ENCODE data around the gene UGCG.

GRCh38 chr9:111898331-111899096, 1.9 kb downstream of the UGCG start:
- TF ChIP-seq GATA2 (IDR thresholded peaks at IDR 0.05; ENCODE audit: low read depth, low read length) (no peak), GATA3 (IDR thresholded peaks at IDR 0.05; ENCODE audit: low read depth, low read length) (no peak)

Data from SH-SY5Y (cell line).